NOMO-1 (cell line): Measurements from ENCODE around the gene POPDC3.
A peak's percentile ranks its signal among the peaks of the same experiment; 100 is the strongest.

Source experiments
- DNase-seq, 2 experiments: peaks; one replicate each; lab custom pipeline; 2025; ENCODE audit not compliant: unreplicated experiment in 2 of 2; lab: John Stamatoyannopoulos, UW

POPDC3 gene

DNA sequence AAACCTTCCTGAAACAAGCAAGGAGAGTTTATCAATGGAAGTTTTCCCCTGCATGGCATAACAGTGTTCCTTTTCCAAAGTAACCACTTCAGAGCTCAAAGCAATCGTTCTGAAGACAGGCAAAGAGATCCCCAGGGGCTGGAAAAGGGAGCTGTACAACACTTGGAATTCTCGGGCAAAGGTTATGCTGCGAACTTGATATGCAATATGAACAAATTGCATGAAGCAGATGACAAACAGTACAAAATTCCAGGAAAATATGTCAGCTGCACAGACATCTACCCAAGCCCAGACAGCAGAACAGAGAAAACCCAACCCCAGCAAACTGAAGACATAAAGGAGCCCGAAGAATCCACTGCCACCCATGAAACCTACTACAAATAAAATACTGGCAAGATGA is 18.4 kb downstream of the POPDC3 start:
- no peak for DNase-seq

DNA sequence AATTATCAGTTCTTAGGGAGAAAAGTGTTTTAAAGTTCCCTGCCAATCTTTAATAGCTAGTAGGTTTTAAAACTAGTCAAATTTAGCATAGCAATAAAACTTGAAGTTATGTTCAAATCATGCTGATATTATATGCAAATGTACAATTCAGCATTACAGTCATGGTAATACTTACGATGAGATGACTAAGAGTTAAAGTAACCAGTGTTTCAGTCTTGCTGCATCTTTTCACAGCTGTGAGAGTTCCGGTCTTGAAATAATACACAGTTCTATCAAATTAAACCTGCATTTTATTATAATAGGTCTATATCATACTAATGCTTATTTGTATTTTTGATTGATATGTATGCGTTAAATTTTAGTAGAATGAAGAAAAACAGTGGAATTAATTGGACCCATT is 26.1 kb downstream of the POPDC3 start:
- no peak for DNase-seq

DNA sequence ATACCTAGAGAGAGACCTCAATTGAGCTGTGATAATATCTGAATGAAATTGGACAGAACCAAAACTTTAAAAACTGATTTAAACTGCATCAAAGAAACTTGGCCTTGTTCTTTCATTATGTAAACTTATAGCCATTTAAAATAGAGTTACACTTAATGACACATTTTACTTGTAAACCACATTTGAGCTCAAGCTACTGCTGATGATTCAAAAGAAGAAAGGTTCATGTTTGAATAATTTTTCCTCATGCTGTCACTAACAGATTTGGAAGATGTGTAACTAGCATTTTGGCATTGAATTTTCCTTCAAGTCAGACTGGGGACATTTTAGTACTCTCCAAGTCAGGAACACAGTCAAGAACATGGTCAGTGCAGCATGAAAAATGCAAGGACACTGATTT is 26.9 kb downstream of the POPDC3 start:
- no peak for DNase-seq

DNA sequence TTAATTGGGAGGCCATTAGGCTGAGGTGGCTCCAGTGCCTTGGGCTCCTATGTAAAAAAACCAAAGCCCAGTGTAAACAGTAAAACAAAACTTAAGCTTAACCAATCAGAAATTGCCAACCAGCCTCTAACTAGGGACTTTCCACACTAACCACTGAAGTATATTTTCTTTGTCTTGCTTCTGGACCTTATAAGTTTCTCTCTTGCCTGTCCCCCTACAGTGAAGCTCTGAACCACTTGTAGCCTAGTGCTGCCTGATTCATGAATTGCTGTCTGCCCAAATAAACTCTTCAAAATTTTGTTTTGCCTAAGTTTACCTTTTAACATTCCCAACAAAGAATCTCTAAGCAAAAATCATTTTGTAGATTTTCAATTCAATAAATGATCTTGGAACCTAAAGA is 28.2 kb downstream of the POPDC3 start:
- DNase-seq, result no peak

DNA sequence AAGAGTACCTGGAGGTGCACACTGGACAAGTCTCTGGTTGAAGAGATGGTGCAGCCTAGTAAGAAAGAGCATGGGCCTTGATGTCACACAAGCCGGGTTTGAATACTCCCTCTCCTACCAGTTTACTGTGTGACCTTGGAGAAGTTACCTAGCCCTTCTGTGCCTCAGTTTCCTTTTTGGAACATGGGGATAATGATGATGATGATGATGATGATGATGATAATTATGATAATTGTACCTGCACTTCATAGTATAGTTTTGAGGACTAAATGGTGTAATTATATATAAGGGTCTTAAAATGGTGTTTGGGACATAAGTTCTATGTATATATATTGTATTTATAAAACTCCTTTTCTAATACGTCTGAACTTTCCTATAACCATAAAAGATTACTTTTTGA is 41.7 kb downstream of the POPDC3 start:
- DNase-seq, result no peak

DNA sequence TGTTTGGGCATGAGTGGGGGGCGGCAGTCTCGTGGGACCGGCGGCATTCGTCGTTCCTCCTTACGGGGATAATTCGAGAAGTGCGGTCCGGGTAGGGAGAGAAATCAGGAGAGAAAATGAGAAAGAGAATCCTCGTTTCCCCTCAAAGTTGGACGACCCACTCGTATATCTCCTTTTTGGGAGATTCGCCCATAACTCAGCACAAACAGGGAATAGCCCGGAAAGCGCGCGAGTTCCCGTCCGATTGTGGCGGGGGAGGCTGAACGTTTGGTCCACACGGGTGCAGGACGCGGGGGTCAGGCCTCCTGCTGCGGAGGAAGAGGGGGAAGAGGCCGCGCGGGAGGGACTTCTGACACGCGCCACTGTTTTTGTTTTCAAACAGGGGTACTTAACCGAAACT is 42.4 kb downstream of the POPDC3 start:
- no peak for DNase-seq

DNA sequence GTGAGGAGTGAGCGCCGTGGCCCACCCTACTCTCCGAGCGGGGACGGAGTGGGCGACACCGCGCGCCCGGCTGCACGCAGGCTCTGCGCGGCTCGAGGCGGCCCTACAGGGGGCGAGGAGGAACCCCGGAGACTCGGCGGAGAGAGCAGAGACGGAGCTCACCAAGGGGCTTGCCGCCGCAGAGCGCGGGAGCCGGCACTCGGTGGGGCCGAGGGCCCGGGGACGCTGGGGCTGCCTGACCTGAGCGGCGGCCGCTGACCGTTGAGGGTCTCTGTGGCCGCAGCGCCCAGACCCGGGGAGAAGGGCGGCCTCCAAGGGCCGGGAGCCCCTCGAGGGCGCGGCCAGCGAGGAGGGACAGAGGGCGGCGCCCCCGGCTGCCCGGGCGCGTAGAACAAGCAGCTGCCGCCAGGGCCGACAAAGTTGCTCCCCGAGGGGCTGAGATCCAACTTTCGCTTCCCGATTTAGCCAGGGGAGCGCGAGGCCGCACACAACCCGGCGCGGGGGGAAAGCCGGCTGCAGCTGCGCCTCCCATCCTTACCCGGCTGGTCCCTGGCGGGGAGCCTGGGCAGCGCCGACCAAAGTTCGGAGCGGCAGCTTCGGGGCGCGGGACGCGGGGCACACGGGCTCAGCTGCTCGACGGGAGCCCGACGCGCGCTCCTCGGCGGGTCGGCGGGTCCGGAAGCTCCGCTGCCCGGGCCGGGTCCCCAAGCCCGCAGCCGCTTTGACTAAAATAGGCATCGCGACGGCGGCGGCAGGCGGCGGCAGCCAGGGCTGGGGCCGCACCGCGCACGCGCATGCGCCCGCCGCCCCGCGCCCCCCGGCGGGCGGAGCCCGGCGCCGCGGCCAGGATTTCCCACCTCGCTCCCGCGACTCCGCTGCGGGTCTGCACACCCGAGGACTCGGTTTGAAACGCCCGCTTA is 43.1 kb downstream of the POPDC3 start:
- DNase-seq, result peak; percentile 68 to 75

DNA sequence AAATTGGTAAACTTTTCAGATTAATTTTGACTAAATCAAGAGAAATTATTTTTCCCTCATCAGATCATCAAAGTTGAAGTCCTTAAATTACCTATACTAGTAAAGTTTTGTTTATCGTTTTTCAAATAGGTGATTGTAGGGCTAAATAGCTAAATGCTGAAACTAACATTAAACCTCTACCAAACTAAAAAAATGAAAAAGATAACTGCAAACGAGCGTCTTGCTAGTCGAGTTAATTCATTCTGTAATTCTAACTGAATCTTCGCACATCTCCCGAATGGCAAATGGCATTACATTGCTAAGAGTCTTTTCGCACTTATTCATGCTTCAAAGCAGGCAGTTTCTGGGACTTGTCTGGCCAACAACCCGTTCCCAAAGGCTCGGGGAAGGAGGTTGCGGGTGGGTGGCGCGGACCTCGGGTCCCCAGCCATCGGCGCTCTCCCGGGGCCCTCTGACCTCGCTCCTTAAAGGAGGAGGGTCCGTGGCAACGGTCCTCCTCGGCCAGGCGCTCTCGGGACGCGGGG is 43.8 kb downstream of the POPDC3 start:
- DNase-seq, result no peak

DNA sequence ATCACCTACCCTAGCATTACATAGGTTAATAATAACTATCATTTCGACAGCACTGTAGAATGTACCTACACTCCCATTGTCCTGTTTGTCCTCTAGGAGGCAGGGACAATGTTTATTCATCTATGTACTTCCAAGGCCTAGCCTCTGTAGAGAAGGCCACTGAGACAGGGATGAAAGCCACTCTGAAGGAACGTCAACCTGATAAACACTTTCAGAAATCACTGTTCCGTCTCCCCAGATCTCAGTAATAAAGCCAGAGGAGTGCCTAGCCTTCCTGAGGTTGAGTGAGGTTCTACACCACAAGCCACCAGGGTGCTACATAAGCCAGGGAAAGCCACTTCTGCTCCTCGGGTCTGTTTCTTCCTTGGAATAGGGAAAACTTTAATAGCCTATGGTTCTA is 44.8 kb downstream of the POPDC3 start:
- no peak for DNase-seq

DNA sequence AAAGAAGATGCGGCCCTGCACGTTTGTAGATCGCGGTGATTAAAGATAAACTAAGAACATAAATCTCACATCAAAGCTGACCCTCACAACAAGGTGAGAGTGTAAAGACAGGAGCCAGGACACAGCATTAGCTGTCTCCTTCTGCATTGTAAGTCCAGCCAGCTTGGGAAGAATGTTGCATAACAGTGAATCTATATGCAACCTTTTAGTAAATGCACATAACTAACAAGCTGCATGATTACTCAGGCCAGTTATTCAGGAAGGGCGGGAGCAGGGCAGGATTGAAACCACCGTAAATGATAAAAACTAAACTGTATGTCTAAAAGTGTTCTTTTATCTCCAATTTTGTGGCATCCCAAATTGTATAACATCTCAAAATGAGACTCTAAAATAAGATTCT is 57.1 kb downstream of the POPDC3 start:
- no peak for DNase-seq

DNA sequence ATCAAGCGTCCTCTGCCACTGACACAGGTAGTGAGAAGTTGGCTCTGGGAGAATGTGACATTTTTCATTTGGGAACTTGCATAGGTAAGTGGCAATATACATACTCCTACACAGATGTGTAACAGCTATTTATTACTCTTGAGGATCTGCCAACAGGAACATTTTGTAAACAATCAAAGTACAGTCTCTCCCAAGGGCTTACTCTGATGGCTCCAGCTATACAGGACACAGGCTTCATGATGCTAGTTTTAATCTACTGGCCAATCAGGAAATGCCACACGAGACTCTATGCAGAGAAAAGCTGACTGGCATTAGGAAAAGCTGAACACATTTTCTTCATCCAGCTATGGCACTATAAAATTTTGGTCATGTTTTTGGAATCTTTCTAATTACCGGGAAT is 57.8 kb downstream of the POPDC3 start:
- DNase-seq, result no peak

DNA sequence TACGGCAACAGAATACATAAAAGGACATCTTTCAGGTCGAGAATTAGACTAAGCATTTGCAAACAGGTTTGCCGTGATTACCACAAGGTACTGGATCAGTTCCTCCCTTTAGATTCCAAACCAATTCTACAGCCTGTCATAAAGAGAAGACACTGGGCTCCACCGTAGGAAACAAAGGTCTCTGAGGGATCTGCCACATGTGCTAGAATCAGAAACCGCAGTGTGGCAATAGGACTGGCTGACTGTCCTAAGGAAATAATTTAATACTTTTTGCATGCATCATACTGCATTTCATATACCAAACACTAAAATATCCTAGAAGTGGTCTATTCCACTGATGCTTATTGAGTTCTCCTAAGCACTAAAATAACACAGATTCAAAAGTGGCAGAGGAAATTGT is 59.2 kb downstream of the POPDC3 start:
- no peak for DNase-seq

DNA sequence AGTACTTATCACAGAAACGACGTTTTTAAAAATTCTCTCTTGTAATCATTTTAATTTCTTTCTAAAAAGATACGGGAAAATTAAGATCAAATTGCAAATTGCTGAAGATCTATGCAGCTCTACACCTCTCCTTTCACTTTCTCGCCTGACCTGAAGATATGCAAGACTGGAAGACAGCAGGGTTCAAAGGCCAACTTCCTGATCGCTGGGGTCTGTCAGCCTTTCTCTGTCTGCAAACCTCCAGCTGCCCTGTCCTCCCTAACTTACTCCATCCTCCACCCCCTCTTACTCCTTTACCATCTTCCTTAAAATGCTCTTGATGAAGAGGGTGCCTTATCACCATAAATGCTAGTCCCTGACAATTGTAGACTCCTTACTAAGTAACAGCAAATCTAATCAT is 63.7 kb downstream of the POPDC3 start:
- DNase-seq, result no peak

DNA sequence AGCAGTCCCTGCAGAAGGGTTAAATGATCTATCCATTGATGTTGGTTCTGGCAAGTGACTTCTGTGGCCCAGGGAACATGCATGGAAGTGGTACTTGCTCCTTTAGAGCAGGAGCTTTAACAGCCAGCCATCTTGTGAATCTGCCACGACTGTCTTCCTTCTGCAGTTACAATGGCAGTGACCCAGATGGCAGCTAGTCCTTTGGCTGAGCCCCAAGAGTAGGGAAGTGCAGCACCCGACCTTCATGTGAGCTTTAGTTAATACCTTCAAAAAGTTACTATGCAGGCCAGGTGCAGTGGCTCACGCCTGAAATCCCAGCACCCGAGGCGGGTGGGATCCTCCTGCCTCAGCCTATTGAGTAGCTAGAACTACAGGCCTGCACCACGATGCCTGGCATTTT is 66.4 kb downstream of the POPDC3 start:
- DNase-seq, result no peak

DNA sequence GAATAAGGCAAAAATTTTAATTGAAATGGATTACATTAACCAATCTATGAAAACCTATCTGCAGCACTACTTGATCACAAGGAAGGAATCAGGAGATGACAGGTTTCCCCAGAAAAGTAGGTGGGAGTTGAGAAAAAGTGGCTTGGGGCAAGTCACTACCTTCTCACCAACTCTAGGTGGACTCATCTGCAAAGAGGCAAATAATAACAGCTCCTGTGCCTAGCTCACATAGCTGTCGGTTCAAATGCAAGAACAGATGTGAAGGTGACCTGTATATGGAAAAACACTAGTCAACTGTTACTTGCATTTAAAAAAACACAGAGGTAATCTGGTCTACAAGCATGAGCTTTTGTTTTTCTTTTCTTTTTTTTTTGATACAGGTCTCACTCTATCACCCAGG is 67.2 kb downstream of the POPDC3 start:
- no peak for DNase-seq

DNA sequence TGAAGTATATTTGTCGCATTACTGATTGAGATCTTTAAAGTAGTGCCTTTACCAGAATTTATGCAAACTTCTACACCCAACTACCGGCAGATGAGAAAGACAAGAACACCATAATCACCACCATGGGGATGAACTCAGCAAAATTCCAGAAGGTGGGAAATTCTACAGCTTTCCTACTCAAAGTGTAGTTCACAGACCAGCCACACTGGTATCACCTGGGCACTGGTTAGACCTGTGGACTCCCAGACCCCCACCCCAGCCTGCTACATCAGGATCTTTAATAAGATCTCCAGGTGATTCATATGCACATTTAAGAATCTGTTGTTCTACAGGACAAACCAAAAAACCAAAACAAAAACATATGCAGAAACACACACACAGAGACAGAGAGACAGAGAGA is 67.9 kb downstream of the POPDC3 start:
- DNase-seq, result no peak

DNA sequence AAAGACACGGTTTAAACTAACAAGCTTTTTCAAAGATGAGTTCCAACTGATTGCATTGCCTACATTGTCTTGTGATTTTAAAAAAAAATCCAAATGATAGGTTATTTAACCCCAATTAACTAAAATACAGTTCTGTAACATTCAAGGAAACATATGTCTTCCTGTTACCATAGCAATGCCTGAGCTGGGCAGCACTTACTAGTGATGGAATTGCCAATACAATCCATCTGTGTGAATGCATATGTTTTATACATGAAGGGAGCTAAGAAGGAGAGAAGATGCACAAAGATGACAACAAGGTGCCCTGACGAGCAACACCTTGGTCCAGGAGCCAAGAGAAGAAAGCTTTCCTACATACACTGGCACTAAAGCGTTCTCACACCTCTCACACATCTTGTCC is 68.7 kb downstream of the POPDC3 start:
- DNase-seq, result no peak

DNA sequence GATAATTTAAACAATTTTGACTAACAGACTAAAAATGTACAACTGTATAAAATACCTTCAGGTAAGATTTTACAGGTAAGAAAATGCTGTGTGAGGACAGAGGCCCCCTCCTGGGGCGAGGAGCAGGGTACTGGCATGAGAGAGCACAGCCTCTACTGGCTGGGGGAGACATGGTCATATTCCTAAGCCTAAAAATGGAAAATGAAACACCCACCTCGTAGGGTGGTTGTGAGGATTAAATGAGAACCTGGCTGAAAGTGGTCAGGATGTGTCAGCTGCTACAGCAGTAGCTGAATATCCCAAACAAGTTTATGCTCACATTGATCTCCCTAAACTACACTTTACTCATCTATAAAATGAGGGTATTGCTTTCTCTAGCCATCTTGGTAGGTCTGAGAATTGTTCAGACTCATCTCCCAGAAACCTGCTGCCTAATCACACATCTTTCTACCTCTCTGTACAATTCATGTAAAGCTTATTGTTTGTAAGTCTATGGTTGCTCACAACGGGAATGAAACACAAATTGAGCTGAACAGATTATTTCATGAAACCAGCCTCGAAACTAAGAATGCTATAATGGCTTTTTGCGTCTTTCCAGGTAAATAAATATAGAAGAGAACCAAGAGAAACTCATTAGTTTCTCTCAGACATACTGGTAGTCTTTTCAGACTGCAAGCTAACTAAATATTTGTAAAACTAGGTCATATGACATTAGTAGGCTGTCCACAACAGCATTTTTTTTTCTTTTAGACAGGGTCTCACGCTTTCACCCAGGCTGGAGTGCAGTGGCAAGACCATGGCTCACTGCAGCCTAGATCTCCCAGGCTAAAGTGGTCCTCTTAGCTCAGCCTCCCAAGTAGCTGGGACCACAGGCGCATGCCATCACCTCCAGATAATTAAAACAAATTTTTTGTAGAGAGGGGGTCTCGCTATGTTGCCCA is 69.6 kb downstream of the POPDC3 start:
- DNase-seq, result no peak

DNA sequence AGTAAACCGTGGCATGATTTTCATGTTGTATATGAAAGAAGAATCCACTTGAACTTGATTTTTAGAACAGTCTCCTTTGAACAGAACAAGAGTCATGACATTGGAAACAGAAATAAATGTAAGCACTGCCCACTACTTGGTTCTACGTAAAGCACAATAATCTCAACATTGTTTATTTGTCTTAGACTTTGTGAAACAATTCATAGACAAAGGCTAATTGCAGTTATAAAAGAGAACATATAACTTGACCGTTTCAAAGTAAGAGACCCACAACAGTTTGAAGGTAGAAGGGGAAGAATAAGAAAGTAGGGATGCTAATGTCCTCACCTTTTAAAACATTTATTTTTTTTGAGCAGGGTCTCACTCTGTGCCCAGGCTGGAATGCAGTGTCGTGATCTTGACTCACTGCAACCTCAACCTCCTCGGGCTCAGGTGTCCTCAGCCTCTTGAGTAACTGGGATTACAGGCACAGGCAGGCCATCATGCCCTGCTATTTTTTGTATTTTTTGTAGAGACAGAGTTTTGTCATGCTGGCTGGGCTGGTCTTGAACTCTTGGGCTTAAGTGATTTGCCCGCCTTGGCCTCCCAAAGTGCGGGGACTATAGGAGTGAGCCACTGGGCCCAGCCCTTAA is 71.1 kb downstream of the POPDC3 start:
- DNase-seq, result no peak
